Neuronal stem cell (in vitro differentiated cells): ENCODE results near the gene A4GALT.
A peak's percentile ranks its signal among the peaks of the same experiment; 100 is the strongest.

Experiments
- DNase-seq: peaks from one replicate; pipeline ENCODE4 v3.0.0-alpha.2; 2013; ENCODE audit warnings: low spot score
- H2AFZ ChIP-seq: one replicate; pipeline ENCODE4 v1.6.1; 2013; ENCODE audit warnings: mild to moderate bottlenecking, low read length, inconsistent platforms
- H2AK5ac ChIP-seq: 2 replicates; pipeline ENCODE4 v1.6.1; 2013; ENCODE audit warnings: low read depth, mild to moderate bottlenecking, inconsistent platforms, low read length, moderate library complexity, mixed read lengths
- H2BK120ac ChIP-seq: 2 replicates; pipeline ENCODE4 v1.6.1; 2013; ENCODE audit warnings: low read depth, mild to moderate bottlenecking, inconsistent platforms, low read length, moderate library complexity, mixed read lengths
- H2BK12ac ChIP-seq: one replicate; pipeline ENCODE4 v1.6.1; 2013; ENCODE audit warnings: low read length, inconsistent platforms
- H2BK15ac ChIP-seq: 2 replicates; pipeline ENCODE4 v1.6.1; 2013; ENCODE audit warnings: mild to moderate bottlenecking, low read length, inconsistent platforms, mixed read lengths
- H2BK5ac ChIP-seq: one replicate; pipeline ENCODE4 v1.6.1; 2013; ENCODE audit warnings: inconsistent platforms, mild to moderate bottlenecking, low read length, moderate library complexity
- H3K14ac ChIP-seq: one replicate; pipeline ENCODE4 v1.6.1; 2013; ENCODE audit warnings: low read length, inconsistent platforms
- H3K18ac ChIP-seq: 2 replicates; pipeline ENCODE4 v1.6.1; 2013; ENCODE audit warnings: low read length, inconsistent platforms
- H3K23ac ChIP-seq: 2 replicates; pipeline ENCODE4 v1.6.1; 2013; ENCODE audit warnings: low read depth, mild to moderate bottlenecking, mixed read lengths, low read length, inconsistent platforms; ENCODE audit not compliant: poor library complexity
- H3K27ac ChIP-seq: replicated peaks from 3 replicates; pipeline ENCODE4 v1.5.1; 2013; ENCODE audit warnings: low read length, inconsistent platforms
- H3K27me3 ChIP-seq, 3 experiments: 2 replicates each; pipeline ENCODE4 v1.6.1; 2013; ENCODE audit warnings: low read length in 3 of 3, mild to moderate bottlenecking in 2 of 3, inconsistent platforms in 1 of 3, low read depth in 1 of 3, mixed read lengths in 1 of 3, moderate library complexity in 1 of 3; ENCODE audit not compliant: control insufficient read depth in 3 of 3, insufficient read depth in 3 of 3
- H3K36me3 ChIP-seq, 2 donors: replicated peaks in 1 of 2; 2 replicates each; pipeline ENCODE4 v1.6.1; 2013; ENCODE audit warnings: low read length in 2 of 2; ENCODE audit not compliant: control insufficient read depth in 2 of 2, insufficient read depth in 2 of 2
- H3K4ac ChIP-seq: 2 replicates; pipeline ENCODE4 v1.6.1; 2013; ENCODE audit warnings: inconsistent platforms, mild to moderate bottlenecking, low read length, moderate library complexity
- H3K4me1 ChIP-seq, 2 donors: 1 replicate in 1 of 2; 2 replicates in 1 of 2; pipeline ENCODE4 v1.6.1; 2013; ENCODE audit warnings: low read length in 2 of 2, low read depth in 1 of 2; ENCODE audit not compliant: control insufficient read depth in 2 of 2, insufficient read depth in 1 of 2
- H3K4me2 ChIP-seq: one replicate; pipeline ENCODE4 v1.6.1; 2013; ENCODE audit warnings: mild to moderate bottlenecking, low read length, inconsistent platforms; ENCODE audit not compliant: insufficient read depth, poor library complexity, severe bottlenecking
- H3K4me3 ChIP-seq, 2 donors: 2 replicates each; pipeline ENCODE4 v1.5.1; 2013; ENCODE audit warnings: low read length in 2 of 2, mild to moderate bottlenecking in 2 of 2, inconsistent platforms in 1 of 2, moderate library complexity in 1 of 2
- H3K79me1 ChIP-seq: one replicate; pipeline ENCODE4 v1.6.1; 2013; ENCODE audit warnings: low read depth, mild to moderate bottlenecking, inconsistent platforms, low read length, moderate library complexity
- H3K9ac ChIP-seq: one replicate; pipeline ENCODE4 v1.6.1; 2013; ENCODE audit warnings: mild to moderate bottlenecking, low read depth, low read length, inconsistent platforms; ENCODE audit not compliant: poor library complexity
- H3K9me3 ChIP-seq, 2 donors: replicated peaks in 1 of 2; 2 replicates each; pipeline versions ENCODE3 to v1.6.1; 2013; ENCODE audit warnings: low read length in 2 of 2, mild to moderate bottlenecking in 2 of 2, inconsistent platforms in 1 of 2, low read depth in 1 of 2, mixed read lengths in 1 of 2, moderate library complexity in 1 of 2; ENCODE audit not compliant: control insufficient read depth in 2 of 2, insufficient read depth in 1 of 2
- H4K8ac ChIP-seq: one replicate; pipeline ENCODE4 v1.6.1; 2013; ENCODE audit warnings: low read depth, mild to moderate bottlenecking, inconsistent platforms, low read length, moderate library complexity
- H4K91ac ChIP-seq: one replicate; pipeline ENCODE4 v1.6.1; 2013; ENCODE audit warnings: low read length, low read depth, mild to moderate bottlenecking, inconsistent platforms; ENCODE audit not compliant: poor library complexity
- WGBS, 2 donors: extraction: QIAGEN DNeasy Blood & Tissue Kit; methylation state at CpG; one replicate each; pipeline ENCODE4 v1.1.7; 2013; ENCODE audit warnings: missing lambda C conversion rate in 2 of 2, mixed read lengths in 1 of 2; ENCODE audit not compliant: insufficient read length in 2 of 2, insufficient replicate concordance in 1 of 2; ENCODE audit errors: extremely low coverage in 2 of 2; 5-methylcytosine and 5-hydroxymethylcytosine counted together

Gene A4GALT

GRCh38 chr22:42644422-42645340 is 76.0 kb downstream of the A4GALT start:
- no peak overlapping the region for H2BK15ac ChIP-seq

GRCh38 chr22:42643634-42644421 is 76.8 kb downstream of the A4GALT start:
- H3K18ac ChIP-seq: peak overlapping the region; percentile 48
- peaks cover 26% of the 10 kb centered on the region for H3K79me1 ChIP-seq
- no peak overlapping the region for H2BK5ac ChIP-seq
- H2BK120ac ChIP-seq: no peak overlapping the region
- no peak overlapping the region for H3K4ac ChIP-seq
- peak overlapping the region; percentile 19 for H2AK5ac ChIP-seq
- H3K14ac ChIP-seq: peak overlapping the region; percentile 1
- no peak overlapping the region for H3K23ac ChIP-seq
- H3K9ac ChIP-seq: no peak overlapping the region
- no peak overlapping the region for H2AFZ ChIP-seq
- H3K4me3 ChIP-seq: no peak overlapping the region
- no peak overlapping the region for H4K91ac ChIP-seq
- no peak overlapping the region for H3K4me2 ChIP-seq
- H3K4me1 ChIP-seq: peaks cover 10 to 15% of the 10 kb centered on the region in 2 donors
- H2BK12ac ChIP-seq: no peak overlapping the region
- no peaks in the 10 kb centered on the region for H3K9me3 ChIP-seq
- no peak overlapping the region for H4K8ac ChIP-seq
- no peak overlapping the region for H3K27ac ChIP-seq
- no peak overlapping the region for H2BK15ac ChIP-seq
- H3K36me3 ChIP-seq: peaks cover 2 to 5% of the 10 kb centered on the region in 2 donors
- DNase-seq: no peak
- WGBS, 2 donors: no CpG with 5 or more reads among the region's 14 CpGs
- no peaks in the 10 kb centered on the region for H3K27me3 ChIP-seq

More at GRCh38 chr22:42644422-42645340, 76.0 kb downstream of the A4GALT start:
- Histone ChIP-seq H4K91ac (no peak overlapping the region), H3K4me3 (no peak overlapping the region), H2BK12ac (no peak overlapping the region), H3K4me2 (no peak overlapping the region), H3K4me1 (peaks cover 10 to 15% of the 10 kb centered on the region in 2 donors), H4K8ac (no peak overlapping the region), H3K79me1 (peaks cover 28% of the 10 kb centered on the region), H3K18ac (no peak overlapping the region), H3K23ac (no peak overlapping the region), H3K4ac (no peak overlapping the region), H3K14ac (no peak overlapping the region), H3K9ac (no peak overlapping the region), H3K9me3 (no peaks in the 10 kb centered on the region), H2BK5ac (no peak overlapping the region), H2AFZ (no peak overlapping the region), H2AK5ac (no peak overlapping the region), H3K27me3 (no peaks in the 10 kb centered on the region), H3K27ac (no peak overlapping the region), H3K36me3 (peaks cover 2 to 5% of the 10 kb centered on the region in 2 donors), H2BK120ac (no peak overlapping the region)
- no CpG with 5 or more reads among the region's 22 CpGs for WGBS, 2 donors
- no peak for DNase-seq

- H3K4me3 ChIP-seq: no peak overlapping the region
- peaks cover 7 to 8% of the 10 kb centered on the region in 2 donors for H3K4me1 ChIP-seq
- H3K18ac ChIP-seq: peak overlapping the region; percentile 48
- no peak overlapping the region for H4K8ac ChIP-seq
- H2BK5ac ChIP-seq: no peak overlapping the region
- H3K9ac ChIP-seq: no peak overlapping the region
- no peak overlapping the region for H3K4me2 ChIP-seq
- H3K27me3 ChIP-seq: no peaks in the 10 kb centered on the region
- H3K27ac ChIP-seq: no peak overlapping the region
- peaks cover 18% of the 10 kb centered on the region for H3K79me1 ChIP-seq
- peaks cover 2 to 5% of the 10 kb centered on the region in 2 donors for H3K36me3 ChIP-seq
- H3K9me3 ChIP-seq: no peaks in the 10 kb centered on the region
- no peak overlapping the region for H3K14ac ChIP-seq
- H4K91ac ChIP-seq: no peak overlapping the region
- peak overlapping the region; percentile 19 for H2AK5ac ChIP-seq
- no peak overlapping the region for H2BK120ac ChIP-seq
- WGBS, 2 donors: no CpG with 5 or more reads among the region's 12 CpGs
- H2AFZ ChIP-seq: no peak overlapping the region
- H3K23ac ChIP-seq: no peak overlapping the region
- DNase-seq: no peak
- H3K4ac ChIP-seq: no peak overlapping the region
- H2BK12ac ChIP-seq: no peak overlapping the region
- no peak overlapping the region for H2BK15ac ChIP-seq
Observed at GRCh38 chr22:42642806-42643633, 77.7 kb downstream of the A4GALT start.
